HepG2 (cell line): Measurements from ENCODE around the gene ATRNL1. TPM values are rescaled to one million over a fixed set of nuclear protein-coding genes. Genes with fewer than 3 reads are reported as not detected.

Experiments used
- ATAC-seq: fragments of 200-7000 bp; cut with Tn5 transposase; 3 replicates; pipeline ENCODE4 v1.9.1; 2020; ENCODE audit warnings: mild to moderate bottlenecking, moderate library complexity
- BruUV-seq: library from RNA; stranded (reverse); fragments of 400-500 nt; replicated peaks from 2 replicates; lab custom pipeline; 2021; lab: Mats Ljungman, UMichigan
- CTCF ChIA-PET: fragments of 300-600 bp; formaldehyde crosslinking; extraction: SDS; loops from one replicate; lab custom pipeline; 2021; ENCODE audit warnings: low total read pairs, inconsistent platforms, low intra/inter-chr PET ratio; lab: Yijun Ruan, JAX
- POLR2A ChIA-PET: fragments of 350-600 bp; sonication (Branson Sonifier 250); formaldehyde crosslinking; loops from one replicate; lab custom pipeline; 2020; ENCODE audit warnings: antibody characterized with exemption, inconsistent platforms; lab: Yijun Ruan, JAX
- DNase-seq: peaks from one replicate; pipeline ENCODE4 v3.0.0-alpha.2; 2015; ENCODE audit warnings: low spot score
- FAIRE-seq: peaks from 3 replicates; lab custom pipeline; 2011; peaks lifted over from hg19 to GRCh38; lab: Jason Lieb, UNC
- H2AFZ ChIP-seq: one replicate; pipeline ENCODE4 v1.6.1; 2011; ENCODE audit warnings: low read length, inconsistent platforms
- H3K27ac ChIP-seq: fragments of 300-600 bp; 3 replicates; pipeline ENCODE4 v1.8.0; 2011; ENCODE audit warnings: mixed run types, mild to moderate bottlenecking, mixed read lengths, low read length, inconsistent platforms; ENCODE audit not compliant: insufficient read depth; ENCODE audit errors: extremely low read length
- H3K27me3 ChIP-seq, 2 experiments: fragments of 200-600 bp in 1 of 2; 2 replicates in 1 of 2; 3 replicates in 1 of 2; pipeline versions ENCODE4 v1.6.0 to v1.8.0; 2011; ENCODE audit warnings: low read length in 2 of 2, mild to moderate bottlenecking in 2 of 2, moderate library complexity in 2 of 2, inconsistent platforms in 1 of 2; ENCODE audit not compliant: insufficient read depth in 2 of 2, control insufficient read depth in 1 of 2
- H3K36me3 ChIP-seq, 2 experiments: fragments of 200-600 bp in 1 of 2; replicated peaks in 1 of 2; 2 replicates in 1 of 2; 3 replicates in 1 of 2; pipeline versions ENCODE4 v1.5.1 to v1.8.0; 2011; ENCODE audit warnings: low read length in 2 of 2, inconsistent platforms in 1 of 2; ENCODE audit not compliant: insufficient read depth in 2 of 2, control insufficient read depth in 1 of 2
- H3K4me1 ChIP-seq: 2 replicates; pipeline ENCODE4 v1.5.1; 2012; ENCODE audit warnings: low read length, inconsistent platforms; ENCODE audit not compliant: insufficient read depth
- H3K4me2 ChIP-seq: 2 replicates; pipeline ENCODE4 v1.6.0; 2011; ENCODE audit warnings: low read depth, low read length, inconsistent platforms
- H3K4me3 ChIP-seq, 3 experiments: fragments of 200-600 bp in 1 of 3; sonication (generic), shearing (Covaris generic) in 1 of 3; replicated peaks in 1 of 3; 2 replicates each; pipeline ENCODE4 v1.5.1; 2011 to 2016; ENCODE audit warnings: low read length in 3 of 3, inconsistent platforms in 2 of 3, low read depth in 2 of 3, mild to moderate bottlenecking in 2 of 3, control low read depth in 1 of 3, mixed read lengths in 1 of 3; ENCODE audit not compliant: insufficient read depth in 1 of 3
- H3K79me2 ChIP-seq: one replicate; pipeline ENCODE4 v1.6.1; 2011; ENCODE audit warnings: low read length, inconsistent platforms; ENCODE audit not compliant: insufficient read depth
- H3K9ac ChIP-seq: 2 replicates; pipeline ENCODE4 v1.6.0; 2011; ENCODE audit warnings: mild to moderate bottlenecking, low read depth, low read length, inconsistent platforms; ENCODE audit not compliant: insufficient read depth
- H3K9me3 ChIP-seq: 2 replicates; pipeline ENCODE4 v1.5.1; 2012; ENCODE audit warnings: mild to moderate bottlenecking, low read length
- H4K20me1 ChIP-seq: 2 replicates; pipeline ENCODE4 v1.6.0; 2011; ENCODE audit warnings: inconsistent platforms, mild to moderate bottlenecking, low read length, moderate library complexity; ENCODE audit not compliant: insufficient read depth
- MTF2 ChIP-seq: sonication (generic); formaldehyde crosslinking; IDR thresholded peaks from 2 replicates; pipeline ENCODE4 v1.5.0; 2020; ENCODE audit warnings: missing genetic modification reagents, borderline replicate concordance
- SOX5 ChIP-seq: IDR thresholded peaks from 2 replicates; pipeline ENCODE4 v1.6.1; 2016; ENCODE audit warnings: borderline replicate concordance
- THAP8 ChIP-seq: sonication (generic); formaldehyde crosslinking; IDR thresholded peaks from 2 replicates; pipeline ENCODE4 v1.5.1; 2020; ENCODE audit warnings: missing genetic modification reagents, mild to moderate bottlenecking, borderline replicate concordance
- THRA ChIP-seq: sonication (generic); formaldehyde crosslinking; IDR thresholded peaks from 2 replicates; pipeline ENCODE4 v1.4.0; 2020; ENCODE audit warnings: missing genetic modification reagents, borderline replicate concordance
- YEATS4 ChIP-seq: sonication (generic); formaldehyde crosslinking; IDR thresholded peaks from 2 replicates; pipeline ENCODE4 v1.4.0; 2020; ENCODE audit warnings: missing genetic modification reagents, borderline replicate concordance
- ZBTB3 ChIP-seq: sonication (generic); formaldehyde crosslinking; IDR thresholded peaks from 2 replicates; pipeline ENCODE4 v1.4.0; 2020; ENCODE audit warnings: low read depth, mild to moderate bottlenecking, moderate library complexity, missing genetic modification reagents, borderline replicate concordance
- ZNF12 ChIP-seq: sonication (generic); formaldehyde crosslinking; IDR thresholded peaks from 2 replicates; pipeline ENCODE4 v1.5.0; 2020; ENCODE audit warnings: missing genetic modification reagents
- ZNF260 ChIP-seq: sonication (generic); formaldehyde crosslinking; IDR thresholded peaks from 2 replicates; pipeline ENCODE4 v1.4.0; 2020; ENCODE audit warnings: missing genetic modification reagents, low read depth, mild to moderate bottlenecking, borderline replicate concordance
- ZNF30 ChIP-seq: sonication (generic); formaldehyde crosslinking; IDR thresholded peaks from 2 replicates; pipeline ENCODE4 v1.5.0; 2020; ENCODE audit warnings: mild to moderate bottlenecking, missing genetic modification reagents
- ZNF33B ChIP-seq: sonication (generic); formaldehyde crosslinking; IDR thresholded peaks from 2 replicates; pipeline ENCODE4 v1.5.1; 2020; ENCODE audit warnings: mild to moderate bottlenecking, missing genetic modification reagents
- ZNF766 ChIP-seq: sonication (generic); formaldehyde crosslinking; IDR thresholded peaks from 2 replicates; pipeline ENCODE4 v1.5.0; 2020; ENCODE audit warnings: missing genetic modification reagents, borderline replicate concordance
- WGBS: methylation state at CpG from one replicate; pipeline ENCODE4 v1.1.6; 2017; ENCODE audit warnings: low lambda C conversion rate; 5-methylcytosine and 5-hydroxymethylcytosine counted together
- in situ Hi-C: cut with HindIII; loops from 2 replicates; pipeline ENCODE4 v1.10.0; 2017; ENCODE audit warnings: low pct_unique_long_range_greater_than_20kb; ENCODE audit not compliant: extremely low pct_ligation_motif_present
- intact Hi-C: fragments of 100-400 bp; cut with micrococcal nuclease; formaldehyde crosslinking; loops from one replicate; pipeline ENCODE4 v1.10.0; 2022; ENCODE audit not compliant: unreplicated experiment
- polyA plus RNA-seq, 8 experiments: library from polyadenylated mRNA; depleted of rRNA in 3 of 8; stranded (reverse) in 7 of 8; unstranded in 1 of 8; fragments of >200 nt; fragmentation: Illumina TruSeq in 4 of 8; extraction: Trizol in 4 of 8; gene quantifications; 2 replicates each; pipeline versions ENCODE4 v1.2.1 to v1.2.3, GENCODE V29; 2011 to 2016; ENCODE audit warnings: low read depth in 4 of 8, missing spikeins in 1 of 8, mixed read lengths in 1 of 8; ENCODE audit not compliant: insufficient read depth in 1 of 8
- total RNA-seq, 5 experiments: library from RNA; depleted of rRNA; stranded (reverse); fragments of >200 nt; fragmentation: Illumina TruSeq; extraction: Trizol; gene quantifications; 2 replicates each; pipeline ENCODE4 v1.2.3, GENCODE V29; 2016; ENCODE audit warnings: low read depth in 1 of 5
- TF ChIP-seq, protein P1 (sequence below): sonication (generic); formaldehyde crosslinking; IDR thresholded peaks from 2 replicates; pipeline ENCODE4 v1.4.0; 2020; ENCODE audit warnings: mild to moderate bottlenecking, missing genetic modification reagents, borderline replicate concordance
- TF ChIP-seq, protein P2 (sequence below): sonication (generic); formaldehyde crosslinking; IDR thresholded peaks from 2 replicates; pipeline ENCODE4 v1.8.0; 2022; ENCODE audit warnings: missing genetic modification reagents, mild to moderate bottlenecking, moderate library complexity, borderline replicate concordance

The ATRNL1 gene
- total and polyA plus RNA-seq, 2 of the 13 experiments (the other 11 are each of a cell fraction or from before 2014, with no cell fraction given) = 0.04 TPM; not detected in 1

- WGBS = 7% methylated on average over 6 of the region's 6 CpGs
- H3K4me3 ChIP-seq = no peak overlapping the region
- no peak for ATAC-seq
- FAIRE-seq = no peak
- H2AFZ ChIP-seq = no peak overlapping the region
- no peak overlapping the region for H3K4me2 ChIP-seq
- H4K20me1 ChIP-seq = no peaks in the 10 kb centered on the region
- no peaks in the 10 kb centered on the region for H3K4me1 ChIP-seq
- no peak for DNase-seq
- H3K36me3 ChIP-seq = no peaks in the 10 kb centered on the region
- H3K27me3 ChIP-seq = no peaks in the 10 kb centered on the region; a peak in 1 of 5 replicates
- H3K27ac ChIP-seq = no peak overlapping the region
- ChIA-PET CTCF (no interaction called here), POLR2A (no interaction called here)
- intact Hi-C loops = no loop called here
- no peaks in the 10 kb centered on the region for H3K9me3 ChIP-seq
- H3K9ac ChIP-seq = no peak overlapping the region
- TF ChIP-seq, protein P1, sequence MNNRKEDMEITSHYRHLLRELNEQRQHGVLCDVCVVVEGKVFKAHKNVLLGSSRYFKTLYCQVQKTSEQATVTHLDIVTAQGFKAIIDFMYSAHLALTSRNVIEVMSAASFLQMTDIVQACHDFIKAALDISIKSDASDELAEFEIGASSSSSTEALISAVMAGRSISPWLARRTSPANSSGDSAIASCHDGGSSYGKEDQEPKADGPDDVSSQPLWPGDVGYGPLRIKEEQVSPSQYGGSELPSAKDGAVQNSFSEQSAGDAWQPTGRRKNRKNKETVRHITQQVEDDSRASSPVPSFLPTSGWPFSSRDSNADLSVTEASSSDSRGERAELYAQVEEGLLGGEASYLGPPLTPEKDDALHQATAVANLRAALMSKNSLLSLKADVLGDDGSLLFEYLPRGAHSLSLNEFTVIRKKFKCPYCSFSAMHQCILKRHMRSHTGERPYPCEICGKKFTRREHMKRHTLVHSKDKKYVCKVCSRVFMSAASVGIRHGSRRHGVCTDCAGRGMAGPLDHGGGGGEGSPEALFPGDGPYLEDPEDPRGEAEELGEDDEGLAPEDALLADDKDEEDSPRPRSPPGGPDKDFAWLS = no peak
- no peak for TF ChIP-seq ZNF260 (CRISPR knock-in tag)
- no peak for TF ChIP-seq YEATS4 (CRISPR knock-in tag)
- no peak for TF ChIP-seq ZNF30 (CRISPR knock-in tag)
- TF ChIP-seq, protein P2, sequence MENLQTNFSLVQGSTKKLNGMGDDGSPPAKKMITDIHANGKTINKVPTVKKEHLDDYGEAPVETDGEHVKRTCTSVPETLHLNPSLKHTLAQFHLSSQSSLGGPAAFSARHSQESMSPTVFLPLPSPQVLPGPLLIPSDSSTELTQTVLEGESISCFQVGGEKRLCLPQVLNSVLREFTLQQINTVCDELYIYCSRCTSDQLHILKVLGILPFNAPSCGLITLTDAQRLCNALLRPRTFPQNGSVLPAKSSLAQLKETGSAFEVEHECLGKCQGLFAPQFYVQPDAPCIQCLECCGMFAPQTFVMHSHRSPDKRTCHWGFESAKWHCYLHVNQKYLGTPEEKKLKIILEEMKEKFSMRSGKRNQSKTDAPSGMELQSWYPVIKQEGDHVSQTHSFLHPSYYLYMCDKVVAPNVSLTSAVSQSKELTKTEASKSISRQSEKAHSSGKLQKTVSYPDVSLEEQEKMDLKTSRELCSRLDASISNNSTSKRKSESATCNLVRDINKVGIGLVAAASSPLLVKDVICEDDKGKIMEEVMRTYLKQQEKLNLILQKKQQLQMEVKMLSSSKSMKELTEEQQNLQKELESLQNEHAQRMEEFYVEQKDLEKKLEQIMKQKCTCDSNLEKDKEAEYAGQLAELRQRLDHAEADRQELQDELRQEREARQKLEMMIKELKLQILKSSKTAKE (CRISPR knock-in tag) = no peak
- no peak for TF ChIP-seq ZNF12
- TF ChIP-seq ZNF33B (CRISPR knock-in tag) = no peak
- no peak for TF ChIP-seq ZNF766 (CRISPR knock-in tag)
- TF ChIP-seq THRA (CRISPR knock-in tag) = no peak
- TF ChIP-seq SOX5 (CRISPR knock-in tag) = no peak
- TF ChIP-seq THAP8 (CRISPR knock-in tag) = no peak
- no peak for TF ChIP-seq ZBTB3 (CRISPR knock-in tag)
- TF ChIP-seq MTF2 (CRISPR knock-in tag) = no peak
- H3K79me2 ChIP-seq = no peaks in the 10 kb centered on the region
- in situ Hi-C loops = no loop called here
- BruUV-seq = no TSS peak
Measured at GRCh38 chr10:115879372-115880089, 786.4 kb downstream of the ATRNL1 start.
